GM18520 (cell line): ENCODE data around the gene CENPO.

ENCODE experiments used
- ATAC-seq: cut with Tn5 transposase; IDR thresholded peaks from one replicate; pipeline ENCODE4 v1.9.1; 2021; ENCODE audit not compliant: unreplicated experiment

The CENPO gene, protein sequence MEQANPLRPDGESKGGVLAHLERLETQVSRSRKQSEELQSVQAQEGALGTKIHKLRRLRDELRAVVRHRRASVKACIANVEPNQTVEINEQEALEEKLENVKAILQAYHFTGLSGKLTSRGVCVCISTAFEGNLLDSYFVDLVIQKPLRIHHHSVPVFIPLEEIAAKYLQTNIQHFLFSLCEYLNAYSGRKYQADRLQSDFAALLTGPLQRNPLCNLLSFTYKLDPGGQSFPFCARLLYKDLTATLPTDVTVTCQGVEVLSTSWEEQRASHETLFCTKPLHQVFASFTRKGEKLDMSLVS

GRCh38 chr2:24792874-24793760, at the start of gene CENPO, which contains the start of gene PTRHD1:
TSS of gene CENPO (plus strand) at chr2:24793425. CDS start at chr2:24793920, 495 bp downstream.
TSS of gene PTRHD1 (minus strand) at chr2:24793391. CDS start at chr2:24793377, 14 bp downstream.
- ATAC-seq: peak; percentile 90

DNA sequence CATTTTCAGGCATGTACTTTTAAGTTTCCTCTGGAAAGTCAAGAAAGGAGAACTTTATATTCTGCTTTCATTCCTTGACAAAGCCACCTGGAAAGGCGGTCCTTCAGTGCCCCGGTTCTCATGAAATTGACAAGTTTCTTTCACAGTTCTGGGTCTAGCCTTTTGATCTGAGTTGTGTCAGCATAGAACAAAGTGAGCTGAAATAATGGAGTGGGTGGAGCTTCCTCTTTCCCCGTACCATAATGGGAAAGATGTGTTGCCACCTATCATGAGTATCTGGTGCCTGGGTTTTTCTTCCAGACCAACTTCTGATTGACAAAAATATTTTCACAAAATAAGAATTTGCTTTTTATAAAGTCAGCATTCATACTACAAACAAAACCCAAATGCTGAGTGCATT, 49.3 kb upstream of the CENPO start:
- ATAC-seq: no peak

GRCh38 chr2:24744356-24744755, 48.9 kb upstream of the CENPO start:
- no peak for ATAC-seq

DNA sequence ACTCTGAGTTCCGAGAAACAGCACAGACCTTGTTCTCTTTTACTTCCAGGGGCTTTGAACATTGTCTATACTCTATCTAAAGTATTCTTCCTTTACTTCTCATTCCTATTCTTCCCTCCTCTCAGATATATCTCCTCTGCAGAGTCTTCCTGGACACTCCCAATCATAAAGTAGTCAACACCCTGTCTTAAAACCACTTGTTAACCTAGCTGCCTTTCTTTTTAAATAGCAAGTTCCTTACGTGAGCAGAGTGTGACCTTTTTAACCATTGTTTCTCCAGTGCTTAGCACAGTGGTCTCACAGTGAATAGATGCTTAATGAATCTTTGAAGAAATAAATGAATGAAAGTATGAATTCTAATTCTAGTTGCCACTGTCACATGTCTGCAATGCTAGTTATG, 47.4 kb upstream of the CENPO start:
- ATAC-seq: no peak

GRCh38 chr2:24747299-24747698, 45.9 kb upstream of the CENPO start:
- ATAC-seq: no peak

DNA sequence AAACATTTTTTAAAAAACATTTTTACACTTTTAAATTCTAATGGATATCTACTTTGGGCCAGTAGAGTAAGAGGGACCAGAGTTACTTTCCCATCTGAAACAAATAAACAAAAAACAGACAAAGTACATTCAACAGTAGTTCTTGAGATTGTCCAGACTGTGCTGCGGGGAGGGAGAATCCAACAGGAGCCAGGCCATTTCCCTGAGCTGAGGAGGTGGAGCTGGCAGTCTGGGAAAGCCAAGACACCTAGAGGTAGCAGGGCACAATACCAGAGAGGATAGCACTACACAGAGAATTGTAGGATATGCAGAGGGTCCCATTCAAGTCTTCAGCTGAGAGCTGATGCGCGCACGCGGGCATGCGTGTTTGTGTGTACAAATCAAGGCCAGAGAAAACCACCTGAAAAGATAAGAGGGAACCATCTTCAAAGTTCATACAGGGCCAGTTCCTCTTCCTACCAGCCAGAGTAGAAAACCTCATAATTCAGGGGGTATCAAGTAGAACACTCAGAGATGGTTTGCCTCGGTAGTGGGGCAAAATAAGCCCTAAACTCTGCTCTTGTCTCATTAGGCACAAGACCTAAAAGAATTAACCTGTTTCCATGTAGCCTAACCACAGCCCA, 44.0 kb upstream of the CENPO start:
- no peak for ATAC-seq

GRCh38 chr2:24754985-24755705, 38.1 kb upstream of the CENPO start:
- ATAC-seq: no peak

DNA sequence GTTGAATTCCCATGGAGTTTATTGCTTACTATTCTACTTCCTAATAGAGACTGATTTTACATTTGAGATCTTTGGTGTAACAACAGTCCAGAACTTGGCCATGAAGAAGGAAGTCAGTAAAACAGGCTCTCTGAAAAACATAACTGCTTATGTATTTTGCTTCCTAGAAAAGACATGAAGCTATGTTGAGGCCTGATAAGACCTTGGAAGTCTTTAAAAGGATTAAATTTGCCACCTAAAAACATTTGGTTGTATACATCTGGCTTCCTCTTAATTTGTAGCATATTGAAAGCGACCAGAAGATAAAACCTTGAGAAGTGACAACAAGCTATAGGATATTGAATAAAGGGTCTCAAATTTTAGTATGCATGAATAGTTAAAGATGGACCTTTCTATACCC, 36.4 kb upstream of the CENPO start:
- ATAC-seq: no peak

- ATAC-seq: no peak
Measured at GRCh38 chr2:24761866-24762265, 31.4 kb upstream of the CENPO start.

- ATAC-seq: no peak
Measured at GRCh38 chr2:24762518-24762917, 30.7 kb upstream of the CENPO start.

GRCh38 chr2:24763843-24764242, 29.4 kb upstream of the CENPO start:
- no peak for ATAC-seq

DNA sequence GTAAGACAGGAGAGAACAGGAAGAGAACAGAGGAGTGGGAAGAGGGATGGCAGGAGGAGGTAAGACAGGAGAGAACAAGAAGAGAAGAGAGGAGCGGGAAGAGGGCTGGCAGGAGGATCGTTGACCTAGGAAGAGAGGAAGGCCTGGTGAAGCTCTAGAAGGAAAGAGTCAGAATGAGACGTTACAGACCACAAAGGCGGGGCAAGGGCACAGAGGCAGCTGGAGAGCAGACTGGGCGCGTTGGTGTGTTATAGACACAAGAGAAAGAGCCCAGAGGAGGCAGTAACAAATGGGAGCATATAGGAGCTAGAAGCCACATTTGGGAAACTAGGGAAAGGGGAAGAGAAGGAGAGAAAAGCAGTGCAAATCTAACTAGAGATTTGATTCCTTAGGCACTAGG, 26.6 kb upstream of the CENPO start:
- no peak for ATAC-seq

DNA sequence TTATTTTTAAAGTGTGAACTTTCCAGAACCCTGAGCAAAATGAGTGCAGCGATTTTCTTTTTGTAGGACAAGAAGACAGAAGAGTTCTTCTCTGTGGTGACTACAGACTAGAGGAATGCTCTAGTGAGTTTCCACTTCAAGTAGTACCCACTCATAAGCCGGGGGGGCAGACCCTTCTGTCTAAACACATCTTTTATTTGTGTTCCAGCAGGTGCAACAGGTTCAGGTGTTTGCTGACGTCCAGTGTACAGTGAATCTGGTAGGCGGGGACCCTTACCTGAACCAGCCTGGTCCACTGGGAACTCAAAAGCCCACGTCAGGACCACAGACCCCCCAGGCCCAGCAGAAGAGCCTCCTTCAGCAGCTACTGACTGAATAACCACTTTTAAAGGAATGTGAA, 25.2 kb upstream of the CENPO start:
- ATAC-seq: no peak

DNA sequence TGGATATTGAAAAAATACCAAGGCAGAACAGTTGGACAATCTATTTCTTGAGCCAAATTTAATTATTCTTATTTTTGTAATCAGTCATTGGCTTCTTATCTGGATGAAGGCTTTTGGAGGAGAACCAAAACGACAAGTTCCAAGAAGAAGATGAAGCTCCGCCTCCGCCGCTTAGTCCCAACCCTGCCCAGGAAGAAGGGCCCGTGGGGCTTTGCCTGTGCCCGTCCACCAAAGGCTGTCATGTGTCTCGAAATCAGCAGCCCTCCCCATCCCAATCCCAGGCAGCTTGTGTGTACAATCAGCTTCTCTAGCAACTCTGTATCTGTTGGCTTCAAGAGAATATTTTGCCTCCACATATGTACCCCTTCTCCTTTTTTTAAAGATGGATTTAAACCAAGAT, 24.6 kb upstream of the CENPO start:
- ATAC-seq: no peak

- no peak for ATAC-seq
Measured at GRCh38 chr2:24771061-24771460, 22.2 kb upstream of the CENPO start.

GRCh38 chr2:24771764-24772586, 21.2 kb upstream of the CENPO start:
- no peak for ATAC-seq

DNA sequence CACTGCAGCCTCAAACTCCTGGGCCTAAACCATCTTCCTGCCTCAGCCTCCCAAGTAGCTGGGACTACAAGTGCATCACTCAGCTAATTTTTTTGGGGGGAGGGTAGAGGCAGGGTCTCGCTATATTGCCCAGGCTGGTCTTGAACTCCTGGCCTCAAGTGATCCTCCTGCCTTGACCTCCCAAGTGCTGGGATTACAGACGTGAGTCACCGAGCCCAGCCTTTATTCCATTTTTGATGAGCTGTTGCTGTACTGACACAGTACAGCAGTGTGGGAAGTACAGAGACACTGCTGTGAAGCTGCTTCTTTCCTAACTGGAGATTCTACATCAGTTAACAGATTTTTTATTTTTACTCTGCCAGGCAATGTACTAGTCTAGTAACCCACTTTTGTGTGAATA, 18.9 kb upstream of the CENPO start:
- no peak for ATAC-seq

- no peak for ATAC-seq
Measured at GRCh38 chr2:24779116-24779515, 14.1 kb upstream of the CENPO start.

DNA sequence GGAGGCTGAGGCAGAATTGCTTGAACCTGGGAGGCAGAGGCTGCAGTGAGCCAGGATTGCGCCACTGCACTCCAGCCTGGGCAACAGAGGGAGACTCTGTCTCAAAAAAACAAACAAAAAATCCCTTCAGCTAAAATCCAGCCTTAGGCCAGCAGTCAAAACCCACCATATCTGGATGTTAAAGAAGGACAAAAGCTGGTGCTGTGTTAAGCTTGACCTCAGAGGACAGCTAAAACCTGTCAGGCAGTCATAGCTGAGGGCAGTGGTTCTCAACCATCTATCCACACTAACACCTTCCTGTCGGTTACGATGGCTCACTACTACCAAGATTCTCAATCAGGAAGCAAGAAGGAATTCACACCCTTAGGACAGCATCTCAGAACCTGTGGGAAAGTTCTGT, 9.6 kb upstream of the CENPO start:
- ATAC-seq: no peak

DNA sequence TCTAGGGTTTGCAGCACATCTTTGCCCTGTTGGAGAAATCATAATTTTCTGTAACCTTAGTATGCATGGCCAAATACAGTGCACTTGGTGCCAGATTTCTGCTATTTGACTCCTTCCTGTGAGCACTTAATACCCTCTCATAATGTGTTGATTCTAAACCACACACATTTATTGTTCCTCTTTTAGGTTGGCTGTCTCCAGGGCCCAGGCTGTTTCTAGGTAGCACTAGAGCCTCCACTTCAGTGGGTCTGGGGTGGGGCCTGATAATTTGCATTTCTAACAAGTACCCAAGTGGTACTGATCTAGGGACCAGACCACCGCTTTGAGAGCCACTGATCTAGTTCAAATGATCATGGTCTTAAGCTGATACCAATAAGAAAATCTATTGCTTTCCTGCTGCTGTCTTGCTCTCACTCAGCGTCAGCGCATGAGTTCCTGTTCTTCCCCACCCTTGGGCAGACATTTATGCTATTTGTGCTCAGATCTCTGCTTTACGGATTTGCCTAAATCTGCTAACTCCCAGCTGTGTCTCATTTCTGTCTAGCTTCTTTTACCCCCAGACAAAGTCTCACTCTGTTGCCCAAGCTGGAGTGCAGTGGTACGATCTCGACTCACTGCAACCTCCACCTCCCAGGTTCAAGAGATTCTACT, 7.4 kb upstream of the CENPO start:
- peak; percentile 46 for ATAC-seq
